Caco-2 (cell line): ENCODE data around the gene EVI2B. TPM values are rescaled to one million over a fixed set of nuclear protein-coding genes. Genes with fewer than 3 reads are reported as not detected.

Source experiments
- BruUV-seq: library from RNA; stranded (reverse); fragments of 400-500 nt; replicated peaks from 2 replicates; lab custom pipeline; 2021; lab: Mats Ljungman, UMichigan
- CTCF ChIA-PET: fragments of 300-600 bp; sonication (Branson Sonifier 250); formaldehyde crosslinking; loops from one replicate; lab custom pipeline; 2022; ENCODE audit warnings: antibody characterized with exemption; lab: Charles Lee
- POLR2A ChIA-PET: fragments of 300-600 bp; sonication (Branson Sonifier 250); formaldehyde crosslinking; loops from one replicate; lab custom pipeline; 2022; ENCODE audit warnings: antibody characterized with exemption; lab: Charles Lee
- DNase-seq, 2 experiments: peaks; one replicate each; pipeline versions ENCODE4 v3.0.0 to v3.0.0-alpha.2; 2020 to 2022
- H3K27me3 ChIP-seq: replicated peaks from 2 replicates; pipeline ENCODE4 v1.6.0; 2011; ENCODE audit warnings: low read length; ENCODE audit not compliant: control insufficient read depth, insufficient read depth
- H3K36me3 ChIP-seq: 2 replicates; pipeline ENCODE4 v1.5.1; 2011; ENCODE audit warnings: low read length; ENCODE audit not compliant: control insufficient read depth, insufficient read depth
- H3K4me1 ChIP-seq: fragments of 250-450 bp; sonication (Bioruptor Pico); 2 replicates; pipeline ENCODE4 v1.5.1; 2020; ENCODE audit warnings: mild to moderate bottlenecking
- H3K4me3 ChIP-seq: 2 replicates; pipeline ENCODE4 v1.5.1; 2011; ENCODE audit warnings: low read depth, mild to moderate bottlenecking, control low read depth, low read length
- H3K9me3 ChIP-seq: fragments of 250-450 bp; sonication (Bioruptor Pico); 2 replicates; pipeline ENCODE4 v1.5.1; 2020; ENCODE audit warnings: mild to moderate bottlenecking, moderate library complexity
- H3K27ac Mint-ChIP-seq: one replicate; pipeline ENCODE4 v1.8.0; 2022; ENCODE audit warnings: mixed read lengths; ENCODE audit not compliant: unreplicated experiment
- H3K27me3 Mint-ChIP-seq: one replicate; pipeline ENCODE4 v1.8.0; 2022; ENCODE audit warnings: mixed read lengths; ENCODE audit not compliant: insufficient read depth, unreplicated experiment
- H3K36me3 Mint-ChIP-seq: one replicate; pipeline ENCODE4 v1.8.0; 2022; ENCODE audit warnings: mild to moderate bottlenecking, mixed read lengths; ENCODE audit not compliant: insufficient read depth, unreplicated experiment
- H3K4me1 Mint-ChIP-seq: one replicate; pipeline ENCODE4 v1.8.0; 2022; ENCODE audit warnings: low read depth, mixed read lengths; ENCODE audit not compliant: unreplicated experiment
- H3K4me3 Mint-ChIP-seq: one replicate; pipeline ENCODE4 v1.8.0; 2022; ENCODE audit warnings: mild to moderate bottlenecking, moderate library complexity, mixed read lengths; ENCODE audit not compliant: unreplicated experiment
- H3K9me3 Mint-ChIP-seq: one replicate; pipeline ENCODE4 v1.8.0; 2022; ENCODE audit warnings: mixed read lengths; ENCODE audit not compliant: unreplicated experiment
- CTCF ChIP-seq, 2 experiments: fragments of 200-600 bp in 1 of 2; IDR thresholded peaks; 1 replicate in 1 of 2; 2 replicates in 1 of 2; pipeline versions ENCODE4 v1.5.1 to v1.8.0; 2011 to 2022; ENCODE audit warnings: antibody characterized with exemption in 1 of 2, control low read depth in 1 of 2, inconsistent platforms in 1 of 2, low read depth in 1 of 2, low read length in 1 of 2, mild to moderate bottlenecking in 1 of 2, moderate library complexity in 1 of 2; ENCODE audit not compliant: insufficient read depth in 1 of 2, severe bottlenecking in 1 of 2, unreplicated experiment in 1 of 2
- intact Hi-C: fragments of 100-400 bp; cut with micrococcal nuclease; formaldehyde crosslinking; loops from one replicate; pipeline ENCODE4 v1.10.0; 2022; ENCODE audit not compliant: unreplicated experiment
- total RNA-seq: library from RNA; stranded (reverse); gene quantifications from 2 replicates; pipeline ENCODE4 v1.2.3, GENCODE V29; 2022

EVI2B gene
- total RNA-seq, 1 experiment from 2014 or later: not detected

GRCh38 chr17:31309556-31309955 lies 4.3 kb downstream of the EVI2B start:
- no peak overlapping the region for H3K4me3 Mint-ChIP-seq
- no peaks in the 10 kb centered on the region for H3K9me3 Mint-ChIP-seq
- H3K4me1 ChIP-seq: no peaks in the 10 kb centered on the region
- no peaks in the 10 kb centered on the region for H3K9me3 ChIP-seq
- intact Hi-C loops: no loop called here
- H3K36me3 Mint-ChIP-seq: peaks cover 20% of the 10 kb centered on the region
- H3K27me3 ChIP-seq: no peaks in the 10 kb centered on the region
- H3K27ac Mint-ChIP-seq: peak overlapping the region; percentile 21
- ChIA-PET POLR2A (no interaction called here), CTCF (no interaction called here)
- H3K27me3 Mint-ChIP-seq: no peaks in the 10 kb centered on the region
- BruUV-seq: no TSS peak
- no peak overlapping the region for H3K4me3 ChIP-seq
- H3K4me1 Mint-ChIP-seq: no peaks in the 10 kb centered on the region
- TF ChIP-seq CTCF (IDR thresholded peaks at IDR 0.05; ENCODE audit: insufficient read depth in 1 of 2, low read depth in 1 of 2, low read length in 1 of 2, severe bottlenecking in 1 of 2, unreplicated experiment in 1 of 2): no peak
- DNase-seq: no peak
- no peaks in the 10 kb centered on the region for H3K36me3 ChIP-seq

GRCh38 chr17:31308372-31309334 lies 5.2 kb downstream of the EVI2B start:
- Histone ChIP-seq H3K27me3 (no peaks in the 10 kb centered on the region), H3K9me3 (no peaks in the 10 kb centered on the region), H3K4me3 (no peak overlapping the region), H3K4me1 (no peaks in the 10 kb centered on the region), H3K36me3 (no peaks in the 10 kb centered on the region)
- no peaks in the 10 kb centered on the region for H3K4me1 Mint-ChIP-seq
- TF ChIP-seq CTCF (IDR thresholded peaks at IDR 0.05; ENCODE audit: insufficient read depth in 1 of 2, low read depth in 1 of 2, low read length in 1 of 2, severe bottlenecking in 1 of 2, unreplicated experiment in 1 of 2): no peak
- no peaks in the 10 kb centered on the region for H3K9me3 Mint-ChIP-seq
- POLR2A ChIA-PET: no interaction called here
- no peak overlapping the region for H3K4me3 Mint-ChIP-seq
- no peak for DNase-seq
- CTCF ChIA-PET: no interaction called here
- H3K36me3 Mint-ChIP-seq: peaks cover 20% of the 10 kb centered on the region
- H3K27me3 Mint-ChIP-seq: no peaks in the 10 kb centered on the region
- no peak overlapping the region for H3K27ac Mint-ChIP-seq
- no TSS peak for BruUV-seq
- intact Hi-C loops: no loop called here

GRCh38 chr17:31307640-31308039 lies 6.2 kb downstream of the EVI2B start:
- Mint-ChIP-seq H3K36me3 (peaks cover 20% of the 10 kb centered on the region), H3K27ac (no peak overlapping the region), H3K27me3 (no peaks in the 10 kb centered on the region), H3K4me3 (no peak overlapping the region), H3K4me1 (no peaks in the 10 kb centered on the region), H3K9me3 (no peaks in the 10 kb centered on the region)
- H3K4me3 ChIP-seq: no peak overlapping the region
- H3K36me3 ChIP-seq: no peaks in the 10 kb centered on the region
- POLR2A ChIA-PET: no interaction called here
- no peak for DNase-seq
- no peaks in the 10 kb centered on the region for H3K27me3 ChIP-seq
- CTCF ChIA-PET: no interaction called here
- H3K4me1 ChIP-seq: no peaks in the 10 kb centered on the region
- no peaks in the 10 kb centered on the region for H3K9me3 ChIP-seq
- intact Hi-C loops: no loop called here
- BruUV-seq: no TSS peak
- no peak for TF ChIP-seq CTCF (IDR thresholded peaks at IDR 0.05; ENCODE audit: insufficient read depth in 1 of 2, low read depth in 1 of 2, low read length in 1 of 2, severe bottlenecking in 1 of 2, unreplicated experiment in 1 of 2)
